ENCODE data around the gene HIPK4. TPM values are rescaled to one million over a fixed set of nuclear protein-coding genes. Genes with fewer than 3 reads are reported as not detected.
"Not testable (repeated sequence)": the region's sequence is repeated elsewhere in the genome, so short reads cannot be mapped to it uniquely, and the experiment has no call there.

Gene HIPK4
- total RNA-seq, 2 experiments from 2014 or later: not detected

DNA sequence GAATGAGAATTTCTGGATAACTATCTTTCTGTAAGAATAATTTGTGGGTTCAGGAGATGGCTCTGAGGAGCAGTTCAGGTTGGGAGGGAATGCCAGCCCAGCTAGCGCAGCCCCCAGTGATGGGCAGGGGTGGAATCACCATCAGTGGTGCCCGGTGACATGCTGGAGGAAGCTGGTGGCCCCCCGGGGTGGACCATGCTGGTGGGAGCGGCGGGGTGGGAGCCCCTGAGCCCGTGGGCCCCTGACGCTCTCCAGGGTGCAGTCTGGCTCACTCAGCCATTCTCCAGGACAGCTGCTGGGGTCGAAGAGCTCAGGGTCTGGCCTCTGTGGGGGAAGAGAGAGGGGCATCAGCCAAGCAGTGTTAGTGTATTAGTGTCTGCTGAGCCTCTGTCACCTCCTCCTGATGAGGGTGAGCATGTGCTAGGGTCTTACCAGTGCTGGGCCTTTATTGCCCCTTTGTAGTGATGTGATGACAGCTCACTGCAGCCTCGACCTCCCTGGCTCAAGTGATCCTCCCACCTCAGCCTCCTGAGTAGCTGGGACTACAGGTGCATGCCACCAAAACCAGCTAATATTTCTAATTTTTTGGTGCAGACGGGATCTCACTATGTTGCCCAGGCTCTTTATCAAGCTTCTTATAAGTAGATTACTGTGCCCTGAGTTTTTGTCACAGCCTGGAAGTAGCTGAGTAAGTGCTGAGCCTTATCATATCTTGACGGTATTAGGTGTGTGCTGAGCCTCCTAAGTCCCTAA is 10.4 kb downstream of the HIPK4 start:
- no peak for DNase-seq
- Mint-ChIP-seq H3K27me3 (no peaks in the 10 kb centered on the region), H3K4me3 (no peak overlapping the region), H3K4me1 (peaks cover 6% of the 10 kb centered on the region), H3K27ac (no peak overlapping the region), H3K9me3 (ENCODE audit: low read depth) (no peaks in the 10 kb centered on the region), H3K36me3 (peaks cover under 1% of the 10 kb centered on the region)
- CTCF ChIA-PET: interaction anchor here (1.3 to 1.8 kb wide), 2 partner anchors 17 to 41 kb away, joined by 3 to 5 read pairs; no protein-coding TSS in a partner anchor
- ATAC-seq: no peak

DNA sequence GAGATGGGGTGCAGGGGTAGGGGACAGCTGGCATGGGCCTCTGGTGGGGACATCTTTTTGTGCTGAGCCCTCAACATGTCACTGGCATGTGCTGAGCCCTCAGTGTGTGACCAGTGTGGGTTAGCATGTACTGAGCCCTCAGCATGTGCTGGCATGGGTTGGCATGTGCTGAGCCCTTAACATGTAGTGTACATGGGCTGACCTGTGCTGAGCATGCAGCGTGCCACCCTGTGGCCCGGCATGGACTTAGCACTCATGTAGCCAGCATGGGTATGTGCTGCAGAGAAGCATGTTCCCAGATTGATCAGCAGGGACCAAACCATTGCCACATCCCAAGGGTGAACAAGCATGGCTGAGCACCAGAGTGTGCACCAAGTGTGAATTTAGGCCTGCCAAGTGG is 11.5 kb downstream of the HIPK4 start:
- Mint-ChIP-seq H3K27ac (no peak overlapping the region), H3K36me3 (peaks cover 2% of the 10 kb centered on the region), H3K27me3 (no peaks in the 10 kb centered on the region), H3K9me3 (ENCODE audit: low read depth) (no peaks in the 10 kb centered on the region), H3K4me3 (no peak overlapping the region), H3K4me1 (peaks cover 12% of the 10 kb centered on the region)
- DNase-seq: no peak
- ATAC-seq: no peak
- CTCF ChIA-PET: no interaction called here

DNA sequence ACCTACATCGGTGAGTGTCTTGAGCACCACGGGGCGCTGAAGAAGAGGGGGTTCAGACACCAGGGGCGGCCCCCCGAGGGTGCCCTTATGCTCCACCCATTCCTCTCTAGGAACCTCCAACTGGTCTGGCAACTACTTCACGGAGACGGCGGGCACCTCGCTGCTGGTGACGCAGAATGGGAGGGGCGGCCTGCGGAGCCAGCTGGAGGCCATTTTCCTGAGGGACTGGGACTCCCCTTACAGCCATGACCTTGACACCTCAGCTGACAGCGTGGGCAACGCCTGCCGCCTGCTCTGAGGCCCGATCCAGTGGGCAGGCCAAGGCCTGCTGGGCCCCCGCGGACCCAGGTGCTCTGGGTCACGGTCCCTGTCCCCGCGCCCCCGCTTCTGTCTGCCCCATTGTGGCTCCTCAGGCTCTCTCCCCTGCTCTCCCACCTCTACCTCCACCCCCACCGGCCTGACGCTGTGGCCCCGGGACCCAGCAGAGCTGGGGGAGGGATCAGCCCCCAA is 12.1 kb downstream of the HIPK4 start:
- no peaks in the 10 kb centered on the region for H3K27me3 Mint-ChIP-seq
- H3K9me3 Mint-ChIP-seq (ENCODE audit: low read depth): no peaks in the 10 kb centered on the region
- H3K4me1 Mint-ChIP-seq: peaks cover 12% of the 10 kb centered on the region
- H3K36me3 Mint-ChIP-seq: peaks cover 2% of the 10 kb centered on the region
- ATAC-seq (no peak), DNase-seq (no peak)
- CTCF ChIA-PET: no interaction called here
- no peak overlapping the region for H3K4me3 Mint-ChIP-seq
- no peak overlapping the region for H3K27ac Mint-ChIP-seq

DNA sequence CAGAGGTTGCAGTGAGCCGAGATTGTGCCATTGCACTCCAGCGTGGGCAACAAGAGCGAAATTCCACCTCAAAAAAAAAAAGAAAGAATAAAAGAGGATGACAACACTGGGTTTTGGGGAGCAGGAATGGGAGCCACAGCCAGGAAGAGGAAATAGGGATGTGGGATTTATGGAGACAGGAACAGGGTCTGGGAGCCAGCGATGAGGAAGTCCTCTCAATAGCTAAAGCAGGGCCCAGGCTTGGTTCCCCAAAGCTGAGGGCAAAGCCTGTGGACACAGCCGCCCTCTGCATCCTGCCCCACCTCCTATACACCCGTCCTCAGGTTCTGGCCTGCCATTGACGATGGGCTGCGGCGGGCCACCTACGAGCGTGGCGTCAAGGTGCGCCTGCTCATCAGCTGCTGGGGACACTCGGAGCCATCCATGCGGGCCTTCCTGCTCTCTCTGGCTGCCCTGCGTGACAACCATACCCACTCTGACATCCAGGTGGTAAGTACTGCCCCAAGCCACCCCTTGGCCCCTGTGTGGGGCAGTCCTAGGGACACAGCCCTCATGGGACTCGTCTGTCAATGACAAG is 13.6 kb downstream of the HIPK4 start:
- DNase-seq (no peak), ATAC-seq (no peak)
- Mint-ChIP-seq H3K36me3 (peaks cover 2% of the 10 kb centered on the region), H3K4me3 (no peak overlapping the region), H3K9me3 (ENCODE audit: low read depth) (no peaks in the 10 kb centered on the region), H3K27me3 (no peaks in the 10 kb centered on the region), H3K27ac (no peak overlapping the region), H3K4me1 (peaks cover 12% of the 10 kb centered on the region)
- CTCF ChIA-PET: no interaction called here

DNA sequence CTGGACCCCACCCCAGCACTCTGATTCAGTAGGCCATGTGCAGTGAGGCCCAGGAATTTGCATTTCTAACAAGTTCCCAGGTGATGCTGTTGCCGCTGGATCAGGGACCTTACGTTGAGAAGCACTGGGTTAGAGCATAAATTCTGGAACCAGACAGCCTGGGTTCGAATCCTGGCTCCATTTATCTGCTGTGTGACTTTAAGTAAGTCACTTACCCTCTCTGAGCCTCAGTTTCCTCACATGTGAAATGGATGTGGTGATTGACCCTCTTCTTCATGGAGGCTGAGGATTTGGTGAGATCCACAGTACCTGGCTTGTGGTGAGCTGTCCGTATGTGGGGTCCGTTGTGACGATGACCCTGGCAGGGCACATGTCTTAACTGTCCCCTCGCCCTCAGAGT is 15.9 kb downstream of the HIPK4 start:
- Mint-ChIP-seq H3K9me3 (ENCODE audit: low read depth) (no peaks in the 10 kb centered on the region), H3K27me3 (no peaks in the 10 kb centered on the region)

DNA sequence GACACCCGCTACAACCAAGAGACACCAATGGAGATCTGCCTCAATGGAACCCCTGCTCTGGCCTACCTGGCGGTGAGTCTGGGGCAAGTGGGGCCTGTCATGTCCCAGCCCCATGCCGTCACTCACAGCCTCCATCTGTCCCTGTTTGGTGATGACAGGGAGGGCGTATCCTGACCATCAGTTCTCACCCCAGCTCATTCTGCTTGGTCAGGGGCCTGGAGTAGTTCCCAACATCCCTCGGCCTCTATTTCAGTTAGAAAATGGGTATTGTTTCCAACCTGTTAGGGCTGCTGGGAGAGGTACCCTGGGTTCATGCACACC is 18.2 kb downstream of the HIPK4 start:
- H3K4me3 Mint-ChIP-seq: no peak overlapping the region
- DNase-seq (no peak), ATAC-seq (no peak)
- no peak overlapping the region for H3K27ac Mint-ChIP-seq
- H3K27me3 Mint-ChIP-seq: no peaks in the 10 kb centered on the region
- H3K36me3 Mint-ChIP-seq: peaks cover 4% of the 10 kb centered on the region
- H3K9me3 Mint-ChIP-seq (ENCODE audit: low read depth): no peaks in the 10 kb centered on the region
- CTCF ChIA-PET: interaction anchor here (1.1 kb wide), 1 partner anchor 45 kb away, joined by 3 read pairs; no protein-coding TSS in a partner anchor
- H3K4me1 Mint-ChIP-seq: peaks cover 12% of the 10 kb centered on the region

More for the DNA sequence above, 15.9 kb downstream of the HIPK4 start:
- Mint-ChIP-seq H3K4me3 (no peak overlapping the region), H3K27ac (no peak overlapping the region), H3K4me1 (peaks cover 12% of the 10 kb centered on the region), H3K36me3 (peaks cover 2% of the 10 kb centered on the region)
- CTCF ChIA-PET: no interaction called here
- ATAC-seq: no peak
- no peak for DNase-seq

DNA sequence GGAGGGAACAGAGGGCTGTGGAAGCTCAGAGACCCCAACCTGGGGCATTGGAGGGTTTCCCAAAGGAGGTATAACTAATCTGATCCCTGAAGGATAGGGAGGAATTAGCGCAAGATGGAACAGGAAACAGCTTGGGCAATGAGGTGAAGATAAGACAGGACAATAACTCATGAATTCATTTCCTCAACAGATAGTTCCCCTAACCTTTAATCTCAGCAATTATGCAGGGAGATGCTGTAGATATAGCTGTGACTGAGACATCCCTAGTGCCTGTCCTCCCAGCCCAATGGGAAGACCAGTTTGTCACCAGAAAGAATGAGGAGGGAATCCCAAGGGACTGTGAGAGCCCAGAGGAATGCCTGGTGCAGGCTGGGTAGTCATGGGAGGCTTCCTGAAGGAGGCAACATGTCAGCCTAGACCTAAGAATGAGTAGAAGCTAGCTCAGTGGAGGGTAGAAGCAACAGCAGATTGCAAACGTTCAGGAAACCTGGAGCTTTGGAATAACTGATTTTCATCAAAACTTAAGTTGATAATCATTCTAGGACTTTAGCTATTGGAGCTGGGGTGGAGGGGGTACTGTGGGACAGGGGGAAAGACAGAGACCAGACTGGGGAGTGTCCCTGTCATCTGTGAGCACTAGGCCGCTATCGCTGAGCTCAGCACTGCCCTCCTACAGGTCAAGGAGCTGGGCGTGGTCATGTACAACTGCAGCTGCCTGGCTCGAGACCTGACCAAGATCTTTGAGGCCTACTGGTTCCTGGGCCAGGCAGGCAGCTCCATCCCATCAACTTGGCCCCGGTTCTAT is 18.8 kb downstream of the HIPK4 start:
- no peak for DNase-seq
- Mint-ChIP-seq H3K36me3 (peaks cover 4% of the 10 kb centered on the region), H3K4me1 (peaks cover 12% of the 10 kb centered on the region), H3K27me3 (no peaks in the 10 kb centered on the region), H3K4me3 (no peak overlapping the region), H3K27ac (no peak overlapping the region), H3K9me3 (ENCODE audit: low read depth) (no peaks in the 10 kb centered on the region)
- ATAC-seq: no peak
- CTCF ChIA-PET: interaction anchor here (1.1 kb wide), 1 partner anchor 44 kb away, joined by 3 read pairs; no protein-coding TSS in a partner anchor

DNA sequence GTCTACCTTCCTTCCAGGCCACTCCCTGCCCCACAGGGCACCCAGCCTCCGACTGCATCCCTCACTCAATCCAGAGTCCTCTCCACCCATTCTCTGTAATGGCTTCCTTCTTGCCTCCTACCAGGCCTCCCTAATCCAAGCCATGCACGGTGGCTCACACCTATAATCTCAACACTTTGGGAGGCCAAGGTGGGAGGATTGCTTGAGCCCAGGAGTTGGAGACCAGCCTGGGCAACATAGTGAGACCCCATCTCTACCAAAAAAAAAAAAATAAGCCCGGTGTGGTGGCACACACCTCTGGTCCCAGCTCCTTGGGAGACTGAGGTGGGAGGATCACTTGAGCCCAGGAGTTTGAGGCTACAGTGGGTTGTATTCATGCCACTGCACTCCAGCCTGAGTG is 19.7 kb downstream of the HIPK4 start:
- H3K9me3 Mint-ChIP-seq (ENCODE audit: low read depth); H3K4me3 Mint-ChIP-seq; H3K27ac Mint-ChIP-seq; CTCF ChIA-PET; H3K27me3 Mint-ChIP-seq; H3K36me3 Mint-ChIP-seq; DNase-seq; ATAC-seq: not testable (repeated sequence)
- peaks cover 15% of the 10 kb centered on the region for H3K4me1 Mint-ChIP-seq

DNA sequence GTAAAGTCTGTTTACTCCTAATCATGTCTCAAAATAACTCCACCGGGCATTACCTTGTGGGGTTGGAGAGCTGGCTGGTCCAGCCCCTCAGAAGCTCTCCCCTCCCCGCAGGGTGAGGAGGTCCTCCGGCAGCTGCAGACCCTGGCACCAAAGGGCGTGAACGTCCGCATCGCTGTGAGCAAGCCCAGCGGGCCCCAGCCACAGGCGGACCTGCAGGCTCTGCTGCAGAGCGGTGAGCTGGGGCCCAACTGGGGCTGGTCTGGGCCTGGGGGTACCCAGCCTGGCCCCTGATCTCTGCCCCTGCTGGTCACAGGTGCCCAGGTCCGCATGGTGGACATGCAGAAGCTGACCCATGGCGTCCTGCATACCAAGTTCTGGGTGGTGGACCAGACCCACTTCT is 20.2 kb downstream of the HIPK4 start:
- no peak for DNase-seq
- H3K27ac Mint-ChIP-seq: no peak overlapping the region
- no peak overlapping the region for H3K4me3 Mint-ChIP-seq
- H3K36me3 Mint-ChIP-seq: peaks cover 4% of the 10 kb centered on the region
- ATAC-seq: no peak
- no peaks in the 10 kb centered on the region for H3K27me3 Mint-ChIP-seq
- CTCF ChIA-PET: no interaction called here
- no peaks in the 10 kb centered on the region for H3K9me3 Mint-ChIP-seq (ENCODE audit: low read depth)
- peaks cover 15% of the 10 kb centered on the region for H3K4me1 Mint-ChIP-seq

DNA sequence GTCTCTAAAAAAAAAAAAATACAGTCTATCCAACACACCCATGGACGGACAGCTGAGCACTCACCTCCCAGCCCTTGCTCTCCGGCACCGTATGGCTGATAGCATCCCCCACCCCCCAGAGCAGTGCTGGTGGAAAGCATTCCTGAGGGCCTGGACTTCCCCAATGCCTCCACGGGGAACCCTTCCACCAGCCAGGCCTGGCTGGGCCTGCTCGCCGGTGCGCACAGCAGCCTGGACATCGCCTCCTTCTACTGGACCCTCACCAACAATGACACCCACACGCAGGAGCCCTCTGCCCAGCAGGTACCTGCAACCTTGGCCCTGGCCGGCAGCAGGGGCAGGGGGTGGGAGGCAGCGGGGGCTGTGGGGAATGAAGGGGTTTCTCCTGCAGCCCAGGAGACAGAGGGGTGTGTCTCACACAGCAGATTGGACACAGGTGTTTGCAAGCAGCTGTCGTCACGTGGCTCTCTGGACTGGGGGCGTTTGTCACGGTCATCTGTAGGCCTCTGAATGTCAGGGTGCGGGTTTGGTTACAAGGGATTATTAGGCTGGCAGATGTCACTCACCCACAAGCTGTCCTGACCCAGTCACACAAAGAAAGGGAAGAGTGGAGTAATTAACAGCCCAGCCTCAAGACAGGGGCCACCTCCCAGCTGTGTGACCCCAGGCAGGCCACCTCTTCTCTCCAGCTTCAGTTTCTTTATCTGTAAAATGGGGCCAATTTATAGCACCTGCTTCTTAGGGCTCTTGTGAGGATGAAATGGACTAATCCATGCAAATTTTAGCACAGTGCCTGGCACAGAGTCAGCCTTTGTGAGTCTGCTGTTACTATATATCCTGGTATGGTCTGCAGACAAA is 22.2 kb downstream of the HIPK4 start:
- CTCF ChIA-PET: interaction anchor here (1.6 kb wide), 1 partner anchor 62 kb away, joined by 3 read pairs; no protein-coding TSS in a partner anchor
- H3K4me1 Mint-ChIP-seq: peaks cover 20% of the 10 kb centered on the region
- peaks cover 6% of the 10 kb centered on the region for H3K36me3 Mint-ChIP-seq
- H3K4me3 Mint-ChIP-seq: no peak overlapping the region
- no peaks in the 10 kb centered on the region for H3K27me3 Mint-ChIP-seq
- H3K27ac Mint-ChIP-seq: no peak overlapping the region
- H3K9me3 Mint-ChIP-seq (ENCODE audit: low read depth): no peaks in the 10 kb centered on the region
- no peak for DNase-seq
- ATAC-seq: no peak

DNA sequence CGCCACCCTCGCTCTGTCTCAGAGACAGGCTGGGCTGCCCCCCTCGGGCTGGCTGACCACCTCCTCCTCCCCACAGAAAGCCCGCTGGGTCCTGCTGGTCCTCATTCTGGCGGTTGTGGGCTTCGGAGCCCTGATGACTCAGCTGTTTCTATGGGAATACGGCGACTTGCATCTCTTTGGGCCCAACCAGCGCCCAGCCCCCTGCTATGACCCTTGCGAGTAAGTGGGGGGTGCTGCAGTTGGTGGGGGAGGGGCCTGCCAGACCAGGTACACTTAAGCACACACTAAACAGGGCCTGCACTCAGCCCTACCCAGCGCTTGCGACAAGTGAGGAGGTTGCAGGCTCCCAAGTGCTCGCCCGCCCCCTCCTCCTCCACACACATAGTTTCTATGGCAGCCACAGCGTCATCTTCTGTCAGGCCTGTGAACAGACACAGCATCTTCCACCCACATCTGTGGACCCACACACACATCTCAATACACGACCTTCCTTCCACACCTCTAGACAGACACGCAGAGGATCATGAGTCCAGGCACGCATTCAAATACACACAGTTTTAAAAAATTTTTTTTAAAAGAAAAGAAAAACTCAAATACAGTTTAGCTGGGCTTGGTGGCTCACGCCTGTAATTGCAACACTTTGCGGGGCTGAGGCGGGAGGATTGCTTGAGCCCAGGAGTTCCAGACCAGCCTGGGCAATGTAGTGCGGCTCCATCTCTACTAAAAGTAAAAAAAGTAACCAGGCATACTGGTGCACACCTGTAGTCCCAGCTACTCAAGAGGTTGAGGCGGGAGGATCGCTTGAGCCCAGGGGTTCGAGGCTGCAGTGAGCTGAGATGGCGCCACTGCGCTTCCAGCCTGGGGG is 23.1 kb downstream of the HIPK4 start:
- Mint-ChIP-seq H3K27ac (no peak overlapping the region), H3K36me3 (peaks cover 6% of the 10 kb centered on the region), H3K27me3 (no peaks in the 10 kb centered on the region), H3K9me3 (ENCODE audit: low read depth) (no peaks in the 10 kb centered on the region), H3K4me1 (peaks cover 26% of the 10 kb centered on the region), H3K4me3 (no peak overlapping the region)
- CTCF ChIA-PET: interaction anchor here (1.6 kb wide), 1 partner anchor 61 kb away, joined by 3 read pairs; no protein-coding TSS in a partner anchor
- ATAC-seq (no peak), DNase-seq (no peak)
